Thymus (tissue), 11 donors: ENCODE measurements around the gene STK32C. TPM values are rescaled to one million over a fixed set of nuclear protein-coding genes. Genes with fewer than 3 reads are reported as not detected.
"Not testable (repeated sequence)": the region's sequence is repeated elsewhere in the genome, so short reads cannot be mapped to it uniquely, and the experiment has no call there.

Source experiments
- DNase-seq, 9 donors: peaks; one replicate each; pipeline ENCODE4 v3.0.0-alpha.2; 2013; ENCODE audit warnings: low spot score in 9 of 9, low read depth in 6 of 9, missing footprints in 1 of 9
- H3K27ac ChIP-seq, 2 donors: one replicate each; pipeline ENCODE4 v1.5.1; 2013; ENCODE audit warnings: control low read depth in 1 of 2, low read depth in 1 of 2, low read length in 1 of 2, mild to moderate bottlenecking in 1 of 2, moderate library complexity in 1 of 2
- H3K27me3 ChIP-seq, 2 donors: one replicate each; pipeline ENCODE4 v1.5.1; 2013; ENCODE audit warnings: low read length in 1 of 2; ENCODE audit not compliant: control insufficient read depth in 2 of 2, insufficient read depth in 1 of 2
- H3K36me3 ChIP-seq, 2 donors: one replicate each; pipeline ENCODE4 v1.5.1; 2013; ENCODE audit warnings: low read length in 1 of 2, mild to moderate bottlenecking in 1 of 2, moderate library complexity in 1 of 2; ENCODE audit not compliant: control insufficient read depth in 2 of 2, insufficient read depth in 2 of 2
- H3K4me1 ChIP-seq, 2 donors: one replicate each; pipeline ENCODE4 v1.5.1; 2013; ENCODE audit warnings: low read length in 2 of 2; ENCODE audit not compliant: control insufficient read depth in 2 of 2, insufficient read depth in 2 of 2
- H3K4me3 ChIP-seq, 2 donors: one replicate each; pipeline ENCODE4 v1.5.1; 2013; ENCODE audit warnings: low read length in 2 of 2, control low read depth in 1 of 2, mild to moderate bottlenecking in 1 of 2
- H3K9me3 ChIP-seq, 2 donors: one replicate each; pipeline ENCODE4 v1.5.1; 2013; ENCODE audit warnings: low read length in 1 of 2, mild to moderate bottlenecking in 1 of 2; ENCODE audit not compliant: control insufficient read depth in 2 of 2, insufficient read depth in 1 of 2
- WGBS: extraction: QIAGEN DNeasy Blood & Tissue Kit; methylation state at CpG from one replicate; pipeline ENCODE4 v1.1.7; 2013; 5-methylcytosine and 5-hydroxymethylcytosine counted together
- polyA plus RNA-seq: library from polyadenylated mRNA; stranded (reverse); fragments of 200-250 nt; gene quantifications from one replicate; pipeline ENCODE4 v1.2.3, GENCODE V29; 2013
- total RNA-seq: library from RNA; stranded (reverse); fragments of 120-200 nt; gene quantifications from one replicate; pipeline ENCODE4 v1.2.4, GENCODE V29; 2013
- donor health status: healthy.

The STK32C gene
- total and polyA plus RNA-seq, 2 donors: 18.2 to 18.7 TPM

DNA sequence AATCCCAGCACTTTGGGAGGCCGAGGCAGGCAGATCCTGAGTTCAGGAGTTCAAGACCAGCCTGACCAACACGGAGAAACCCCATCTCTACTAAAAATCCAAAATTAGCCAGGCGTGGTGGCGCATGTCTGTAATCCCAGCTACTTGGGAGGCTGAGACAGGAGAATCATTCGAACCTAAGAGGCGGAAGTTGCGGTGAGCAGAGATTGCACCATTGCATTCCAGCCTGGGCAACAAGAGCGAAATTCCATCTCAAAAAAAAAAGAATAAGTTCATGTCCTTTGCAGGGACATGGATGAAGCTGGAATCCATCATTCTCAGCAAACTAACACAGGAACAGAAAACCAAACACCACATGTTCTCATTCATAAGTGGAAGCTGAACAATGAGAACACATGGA, 7.1 kb upstream of the STK32C start:
- DNase-seq, H3K4me1 ChIP-seq, H3K9me3 ChIP-seq, H3K36me3 ChIP-seq, H3K4me3 ChIP-seq, H3K27ac ChIP-seq, H3K27me3 ChIP-seq: not testable (repeated sequence)
- WGBS: 97% methylated on average over 8 of the region's 8 CpGs

DNA sequence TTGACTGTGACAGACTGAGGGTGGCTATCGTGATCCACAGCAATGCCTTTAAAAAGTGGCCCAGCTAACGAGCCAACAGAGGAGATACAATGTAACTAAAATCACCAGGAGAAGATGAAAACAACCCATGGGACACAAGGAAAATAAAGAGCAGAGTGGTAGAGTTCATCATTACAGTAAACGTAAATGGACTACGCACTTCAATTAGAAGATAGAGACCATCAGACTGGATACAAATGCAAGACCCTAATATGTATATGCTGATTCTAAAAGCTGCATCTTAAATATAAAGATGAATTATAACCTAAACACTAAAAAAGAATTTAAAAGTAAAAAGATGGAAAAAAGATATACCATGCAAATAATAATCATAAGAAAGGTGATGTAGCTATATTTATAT, 6.6 kb upstream of the STK32C start:
- Histone ChIP-seq H3K36me3 (no peaks in the 10 kb centered on the region), H3K9me3 (peaks cover 0 to 9% of the 10 kb centered on the region in 2 donors), H3K4me3 (no peak overlapping the region), H3K27ac (no peak overlapping the region), H3K4me1 (no peaks in the 10 kb centered on the region), H3K27me3 (peaks cover 0 to 13% of the 10 kb centered on the region in 2 donors)
- WGBS: 98% methylated on average over 4 of the region's 4 CpGs
- DNase-seq: no peak

DNA sequence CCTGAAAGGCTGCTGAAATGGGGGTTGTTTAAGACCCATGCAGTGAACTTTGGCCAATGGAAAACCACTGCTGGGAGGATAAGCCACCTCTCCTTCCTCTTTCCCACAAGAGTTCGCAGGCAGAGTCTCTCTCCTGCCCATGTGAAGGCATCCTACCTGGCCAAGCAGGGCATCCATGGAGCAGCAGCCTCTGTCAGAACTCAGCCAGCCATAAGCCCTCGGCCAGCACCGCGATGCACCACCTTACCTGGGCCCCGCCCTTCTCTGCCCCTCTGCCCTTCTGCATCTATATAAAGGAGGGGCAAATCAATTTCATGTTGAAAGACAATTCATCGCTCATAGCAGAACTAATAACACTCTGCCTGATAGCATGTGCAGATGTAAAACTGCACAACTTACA, 6.1 kb upstream of the STK32C start:
- H3K27me3 ChIP-seq: peaks cover 3 to 18% of the 10 kb centered on the region in 2 donors
- no peak for DNase-seq
- no peak overlapping the region for H3K27ac ChIP-seq
- H3K36me3 ChIP-seq: no peaks in the 10 kb centered on the region
- H3K4me3 ChIP-seq: no peak overlapping the region
- peaks cover 2 to 3% of the 10 kb centered on the region in 2 donors for H3K4me1 ChIP-seq
- WGBS: 96% methylated on average over 6 of the region's 6 CpGs
- H3K9me3 ChIP-seq: peaks cover 0 to 9% of the 10 kb centered on the region in 2 donors

DNA sequence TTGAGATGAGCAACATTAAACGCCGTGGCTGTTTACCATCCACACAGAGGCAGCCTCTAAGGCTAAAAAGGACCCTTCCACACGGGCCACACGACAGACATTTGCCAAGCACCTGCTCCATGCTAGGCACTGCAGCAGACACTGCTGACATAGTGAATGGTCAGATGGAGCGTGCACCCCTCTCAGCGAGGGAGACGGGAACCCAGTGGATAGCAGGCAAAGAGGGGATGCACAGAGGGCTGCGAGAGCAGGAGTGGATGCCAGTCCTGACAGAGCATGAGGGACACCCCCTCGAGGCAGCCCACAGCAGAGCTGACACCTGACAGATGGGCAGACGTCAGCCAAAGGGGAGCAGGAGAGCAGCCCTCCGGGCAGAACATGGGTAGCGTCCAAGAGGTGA, 5.6 kb upstream of the STK32C start:
- peaks cover 6 to 7% of the 10 kb centered on the region in 2 donors for H3K4me1 ChIP-seq
- H3K27me3 ChIP-seq: peaks cover 4 to 22% of the 10 kb centered on the region in 2 donors
- H3K9me3 ChIP-seq: peaks cover 0 to 9% of the 10 kb centered on the region in 2 donors
- no peak overlapping the region for H3K27ac ChIP-seq
- H3K4me3 ChIP-seq: no peak overlapping the region
- no peaks in the 10 kb centered on the region for H3K36me3 ChIP-seq
- WGBS: 96% methylated on average over 12 of the region's 12 CpGs
- no peak for DNase-seq

DNA sequence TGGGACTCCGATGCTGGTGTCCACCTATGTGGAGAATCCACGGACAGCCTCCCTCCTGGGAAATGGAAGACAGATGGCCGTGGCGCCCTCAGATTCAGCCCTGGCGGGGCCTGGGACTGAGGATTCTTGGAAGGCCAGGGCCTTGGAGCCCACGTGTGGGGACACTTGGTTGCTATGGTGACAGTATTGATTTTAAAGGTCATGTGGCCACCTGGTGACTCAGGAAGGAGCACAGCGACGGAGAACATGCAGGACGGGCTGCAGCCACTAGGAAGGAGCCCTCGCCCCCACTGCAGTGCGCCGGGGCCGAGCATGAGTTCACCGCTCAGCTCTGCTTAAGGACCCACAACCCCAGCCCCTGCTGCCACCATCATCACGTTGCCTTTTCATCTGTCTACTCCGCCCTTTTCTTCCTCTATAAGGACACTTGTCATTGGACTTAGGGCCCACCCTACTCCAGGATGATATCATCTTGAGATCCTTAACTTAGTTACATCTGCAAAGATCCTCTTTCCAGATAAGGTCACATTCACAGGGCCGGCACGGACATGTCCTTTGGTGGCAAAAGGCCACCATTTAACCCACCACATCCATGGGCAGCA, 3.7 kb upstream of the STK32C start:
- Histone ChIP-seq H3K9me3 (peaks cover 0 to 9% of the 10 kb centered on the region in 2 donors), H3K36me3 (no peaks in the 10 kb centered on the region), H3K4me3 (no peak overlapping the region), H3K4me1 (peaks cover 9 to 13% of the 10 kb centered on the region in 2 donors), H3K27me3 (peaks cover 14 to 32% of the 10 kb centered on the region in 2 donors), H3K27ac (no peak overlapping the region)
- WGBS: 94% methylated on average over 18 of the region's 18 CpGs
- no peak for DNase-seq

DNA sequence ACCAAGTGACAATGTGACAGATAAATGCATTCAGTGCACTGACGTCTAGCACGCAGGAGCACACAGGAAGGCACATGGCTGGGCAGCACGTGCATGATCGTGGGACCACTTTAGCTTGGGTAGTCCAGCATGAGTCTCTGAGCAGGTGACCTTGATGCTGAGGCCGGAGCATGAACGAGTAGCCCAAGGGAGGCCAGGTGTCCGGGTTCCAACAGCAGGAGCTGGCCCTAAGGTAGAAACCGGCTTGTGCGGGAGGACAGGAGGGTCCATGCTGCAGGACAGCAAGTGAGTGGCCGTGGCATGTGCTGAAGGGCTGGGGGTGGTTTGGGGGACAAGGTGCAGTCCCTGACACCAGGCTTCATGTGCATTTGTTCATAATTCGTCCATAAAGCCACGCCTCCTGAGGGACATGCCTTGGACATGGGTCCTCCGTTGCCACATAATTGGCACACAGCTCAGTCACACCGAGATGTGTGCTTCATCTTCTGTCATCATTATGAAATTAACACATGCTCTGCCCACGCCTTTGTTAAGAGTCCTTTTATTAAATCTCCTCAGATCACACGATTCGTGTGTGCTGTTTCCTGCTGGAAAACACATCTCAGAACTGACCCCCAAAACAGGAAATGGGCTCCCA, 3.1 kb upstream of the STK32C start:
- Histone ChIP-seq H3K27ac (no peak overlapping the region), H3K4me3 (no peak overlapping the region), H3K36me3 (no peaks in the 10 kb centered on the region), H3K27me3 (peaks cover 20 to 38% of the 10 kb centered on the region in 2 donors), H3K4me1 (peaks cover 11 to 17% of the 10 kb centered on the region in 2 donors), H3K9me3 (peaks cover 0 to 9% of the 10 kb centered on the region in 2 donors)
- no peak for DNase-seq
- WGBS: 96% methylated on average over 17 of the region's 17 CpGs

DNA sequence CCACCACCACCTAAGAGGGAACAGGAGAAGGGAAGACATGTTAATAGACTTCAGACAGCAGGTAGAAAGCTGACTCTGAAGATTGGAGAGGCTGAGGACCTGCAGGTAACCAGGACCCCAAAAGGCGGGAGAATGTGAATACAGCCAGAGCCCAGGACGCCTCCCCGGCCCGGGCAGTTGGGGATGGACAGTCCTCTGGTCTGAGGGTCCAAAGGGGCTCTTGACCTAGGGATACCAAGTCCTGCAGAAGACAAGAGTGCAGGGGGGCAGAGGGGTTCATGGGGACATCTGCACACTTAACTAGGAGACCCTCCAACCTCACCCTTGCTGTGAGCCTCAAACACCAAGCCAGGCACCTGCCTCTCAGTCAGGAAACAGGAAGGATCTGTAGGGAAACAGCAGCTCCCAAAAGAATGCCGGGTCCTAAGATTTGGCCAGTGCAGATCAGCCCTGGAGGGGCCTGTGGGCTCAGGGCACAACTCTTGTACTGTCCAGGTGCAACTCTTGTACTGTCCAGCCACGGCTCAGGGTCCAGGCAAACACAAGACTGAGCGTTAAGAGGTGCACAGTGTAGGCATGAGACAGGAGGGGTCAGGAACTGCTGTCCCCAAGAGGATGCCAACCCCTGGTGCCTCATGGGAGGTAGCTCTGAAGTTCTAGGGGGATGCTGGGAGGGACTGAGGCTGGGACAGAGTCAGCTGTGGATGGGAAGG, 2.3 kb upstream of the STK32C start:
- DNase-seq: no peak
- H3K27ac ChIP-seq: no peak overlapping the region
- H3K4me3 ChIP-seq: no peak overlapping the region

DNA sequence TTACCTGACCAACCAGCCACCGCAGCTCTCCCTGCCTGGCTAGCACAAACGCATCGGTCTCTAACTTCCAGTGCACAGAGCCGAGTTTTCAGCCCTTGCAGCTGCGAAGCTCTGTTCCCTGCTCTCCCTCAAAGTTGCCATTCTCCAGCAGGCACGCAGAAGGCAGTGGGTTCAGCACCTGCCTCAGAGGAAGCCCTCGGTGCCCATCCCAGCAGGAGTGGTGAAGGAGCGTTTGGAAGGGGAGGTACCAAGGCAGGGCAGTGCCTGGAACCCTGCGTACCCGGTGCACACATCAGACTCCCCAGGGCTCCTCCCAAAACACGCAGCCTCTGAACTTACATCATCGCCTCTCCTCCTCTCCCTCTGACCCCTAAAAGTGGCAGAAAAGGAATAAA, 1.7 kb upstream of the STK32C start:
- peaks cover 11 to 22% of the 10 kb centered on the region in 2 donors for H3K4me1 ChIP-seq
- peaks cover 29 to 44% of the 10 kb centered on the region in 2 donors for H3K27me3 ChIP-seq
- H3K9me3 ChIP-seq: peaks cover 0 to 5% of the 10 kb centered on the region in 2 donors
- H3K4me3 ChIP-seq: no peak overlapping the region
- H3K36me3 ChIP-seq: no peaks in the 10 kb centered on the region
- H3K27ac ChIP-seq: no peak overlapping the region
- 95% methylated on average over 12 of the region's 12 CpGs for WGBS
- no peak for DNase-seq

More for the DNA sequence above, 2.3 kb upstream of the STK32C start:
- H3K36me3 ChIP-seq: no peaks in the 10 kb centered on the region
- 93% methylated on average over 7 of the region's 7 CpGs for WGBS
- peaks cover 0 to 9% of the 10 kb centered on the region in 2 donors for H3K9me3 ChIP-seq
- peaks cover 25 to 44% of the 10 kb centered on the region in 2 donors for H3K27me3 ChIP-seq
- peaks cover 11 to 17% of the 10 kb centered on the region in 2 donors for H3K4me1 ChIP-seq
